Esophagus squamous epithelium (tissue), 4 donors: Measurements from ENCODE around the gene SLC24A4.

Experiments
- CTCF ChIP-seq, 6 experiments: fragments of 450-650 bp in 4 of 6; fragments of 200-600 bp in 2 of 6; sonication (generic) in 2 of 6; IDR thresholded peaks; one replicate each; pipeline ENCODE4 v1.5.1; 2016 to 2019; ENCODE audit warnings: antibody characterized with exemption in 6 of 6, mild to moderate bottlenecking in 4 of 6, moderate library complexity in 4 of 6
- POLR2A ChIP-seq, 4 donors: fragments of 450-650 bp; IDR thresholded peaks; one replicate each; pipeline ENCODE4 v1.6.1; 2017; ENCODE audit warnings: antibody characterized with exemption in 4 of 4, mild to moderate bottlenecking in 4 of 4, moderate library complexity in 3 of 4

GRCh38 chr14:92316176-92316575 lies 6.8 kb upstream of the SLC24A4 start:
- TF ChIP-seq CTCF (IDR thresholded peaks at IDR 0.05) = no peak
- no peak for TF ChIP-seq POLR2A (IDR thresholded peaks at IDR 0.05)
